Right kidney (tissue), 9 donors: ENCODE data around the gene SLC16A9.
"Not testable (repeated sequence)": the region's sequence is repeated elsewhere in the genome, so short reads cannot be mapped to it uniquely, and the experiment has no call there.

ENCODE experiments used
- DNase-seq: peaks from one replicate; pipeline ENCODE4 v3.0.0-alpha.2; 2016
- long read RNA-seq, 8 donors: transcript quantifications; one replicate each; lab custom pipeline, GENCODE V29; 2026

SLC16A9 gene
- long read RNA-seq, donor 1, full-length matches to known transcripts, result 7 of 7 reads
- long read RNA-seq, donor 1, partial matches to known transcripts, result 0 of 7 reads
- long read RNA-seq, donor 1, other reads (novel, unspliced or antisense), result 0 of 7 reads
- long read RNA-seq, donor 2, full-length matches to known transcripts, result 3 of 3 reads
- long read RNA-seq, donor 2, partial matches to known transcripts, result 0 of 3 reads
- long read RNA-seq, donor 2, other reads (novel, unspliced or antisense), result 0 of 3 reads
- long read RNA-seq, donor 3, full-length matches to known transcripts, result 5 of 5 reads
- long read RNA-seq, donor 3, partial matches to known transcripts, result 0 of 5 reads
- long read RNA-seq, donor 3, other reads (novel, unspliced or antisense), result 0 of 5 reads
- long read RNA-seq, donor 4, full-length matches to known transcripts, result 4 of 4 reads
- long read RNA-seq, donor 4, partial matches to known transcripts, result 0 of 4 reads
- long read RNA-seq, donor 4, other reads (novel, unspliced or antisense), result 0 of 4 reads
- long read RNA-seq, donor 5, full-length matches to known transcripts, result 11 of 11 reads
- long read RNA-seq, donor 5, partial matches to known transcripts, result 0 of 11 reads
- long read RNA-seq, donor 5, other reads (novel, unspliced or antisense), result 0 of 11 reads
- long read RNA-seq, donor 6, full-length matches to known transcripts, result 8 of 8 reads
- long read RNA-seq, donor 6, partial matches to known transcripts, result 0 of 8 reads
- long read RNA-seq, donor 6, other reads (novel, unspliced or antisense), result 0 of 8 reads
- long read RNA-seq, donor 7, full-length matches to known transcripts, result 8 of 8 reads
- long read RNA-seq, donor 7, partial matches to known transcripts, result 0 of 8 reads
- long read RNA-seq, donor 7, other reads (novel, unspliced or antisense), result 0 of 8 reads
- long read RNA-seq, donor 8, full-length matches to known transcripts, result 7 of 7 reads
- long read RNA-seq, donor 8, partial matches to known transcripts, result 0 of 7 reads
- long read RNA-seq, donor 8, other reads (novel, unspliced or antisense), result 0 of 7 reads

- DNase-seq, result peak; percentile 92
Measured at GRCh38 chr10:59709395-59710125, at the start of gene SLC16A9. SLC16A9 (minus strand) TSS chr10:59709850; CDS start chr10:59684291, 25,559 bp downstream.

- DNase-seq, result no peak
Measured at GRCh38 chr10:59757966-59758365, 48.3 kb upstream of the SLC16A9 start.

GRCh38 chr10:59754951-59755350 is 45.3 kb upstream of the SLC16A9 start:
- DNase-seq, result no peak

- no peak for DNase-seq
Measured at GRCh38 chr10:59753267-59753666, 43.6 kb upstream of the SLC16A9 start, which contains the start of gene MRLN. MRLN (minus strand) TSS chr10:59753455.

- no peak for DNase-seq
Measured at GRCh38 chr10:59752278-59752940, 42.8 kb upstream of the SLC16A9 start.

- DNase-seq, result no peak
Measured at GRCh38 chr10:59750155-59750945, 40.7 kb upstream of the SLC16A9 start.

GRCh38 chr10:59748834-59749233 is 39.2 kb upstream of the SLC16A9 start:
- no peak for DNase-seq

- DNase-seq, result no peak
Measured at GRCh38 chr10:59745163-59745650, 35.6 kb upstream of the SLC16A9 start.

- not testable (repeated sequence) for DNase-seq
Measured at GRCh38 chr10:59744762-59745161, 35.1 kb upstream of the SLC16A9 start.

GRCh38 chr10:59744156-59744555 is 34.5 kb upstream of the SLC16A9 start:
- DNase-seq, result not testable (repeated sequence)

- DNase-seq, result no peak
Measured at GRCh38 chr10:59741583-59741982, 31.9 kb upstream of the SLC16A9 start.

- no peak for DNase-seq
Measured at GRCh38 chr10:59741048-59741447, 31.4 kb upstream of the SLC16A9 start.

- no peak for DNase-seq
Measured at GRCh38 chr10:59736749-59737148, 27.1 kb upstream of the SLC16A9 start.

- no peak for DNase-seq
Measured at GRCh38 chr10:59735296-59735695, 25.6 kb upstream of the SLC16A9 start.

- no peak for DNase-seq
Measured at GRCh38 chr10:59734014-59734462, 24.4 kb upstream of the SLC16A9 start.

- DNase-seq, result not testable (repeated sequence)
Measured at GRCh38 chr10:59733321-59734013, 23.8 kb upstream of the SLC16A9 start.

GRCh38 chr10:59732849-59733248 is 23.2 kb upstream of the SLC16A9 start:
- not testable (repeated sequence) for DNase-seq

GRCh38 chr10:59729167-59729566 is 19.5 kb upstream of the SLC16A9 start:
- DNase-seq, result not testable (repeated sequence)

GRCh38 chr10:59724098-59724938 is 14.7 kb upstream of the SLC16A9 start:
- no peak for DNase-seq
